Measurements from ENCODE around the gene USP25. TPM values are rescaled to one million over a fixed set of nuclear protein-coding genes. Genes with fewer than 3 reads are reported as not detected.
A peak's percentile ranks its signal among the peaks of the same experiment; 100 is the strongest.

USP25 gene
- total RNA-seq, 1 donor from 2014 or later: 62.1 TPM

DNA sequence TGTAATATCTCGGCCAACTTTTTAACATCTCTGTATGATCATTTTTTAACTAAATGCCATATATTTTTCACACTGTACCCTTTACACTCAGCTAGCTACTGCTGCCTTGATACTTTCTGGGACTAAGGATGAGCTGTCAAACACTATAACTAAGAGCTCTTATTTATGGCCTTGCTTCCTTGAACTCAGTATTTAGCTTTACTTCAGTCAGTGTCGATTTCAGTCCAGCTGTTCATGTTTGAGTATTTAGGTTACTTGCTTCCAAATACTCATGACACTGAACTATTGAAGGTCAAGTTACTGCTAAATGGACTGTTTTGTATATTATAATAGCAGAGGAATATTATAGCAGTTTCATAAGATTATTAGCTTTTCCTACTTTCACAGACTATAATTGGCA, 25.9 kb upstream of the USP25 start:
- Histone ChIP-seq H3K4me1 (ENCODE audit: control insufficient read depth in 3 of 3, insufficient read depth in 3 of 3, low read length in 3 of 3) (peaks cover 2 to 8% (median 6%) of the 10 kb centered on the region in 3 donors), H3K27me3 (ENCODE audit: control insufficient read depth in 3 of 3, insufficient read depth in 3 of 3, low read length in 3 of 3) (no peaks in the 10 kb centered on the region), H3K27ac (ENCODE audit: low read depth, low read length) (peak overlapping the region; percentile 52), H3K9me3 (ENCODE audit: control insufficient read depth in 3 of 3, low read length in 3 of 3) (no peaks in the 10 kb centered on the region), H3K36me3 (ENCODE audit: control insufficient read depth in 3 of 3, insufficient read depth in 3 of 3, low read length in 3 of 3) (no peaks in the 10 kb centered on the region), H3K4me3 (ENCODE audit: low read length in 3 of 3) (no peak overlapping the region), H3K9ac (ENCODE audit: low read depth in 1 of 3, low read length in 3 of 3) (no peak overlapping the region)

DNA sequence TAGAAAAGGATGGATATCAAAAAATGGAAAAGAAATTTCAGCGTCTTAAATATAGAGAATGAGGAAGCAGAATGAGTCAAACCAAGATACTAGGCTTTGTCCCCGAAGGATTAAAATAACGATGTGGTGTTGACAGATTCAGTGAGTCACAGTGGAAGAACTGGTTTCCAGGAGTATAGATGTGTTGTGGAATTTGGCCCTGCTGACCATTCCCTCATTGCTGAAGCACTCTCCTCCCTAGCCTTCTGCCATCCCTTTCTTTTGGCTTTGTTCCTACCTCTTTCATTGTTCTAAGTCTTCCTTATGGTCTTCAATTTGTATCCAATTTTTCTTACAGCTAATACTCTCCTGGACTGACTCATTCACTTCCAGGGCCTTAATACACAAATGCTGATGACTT, 23.1 kb upstream of the USP25 start:
- H3K4me3 ChIP-seq (ENCODE audit: low read length in 3 of 3): no peak overlapping the region
- peaks cover 2 to 8% (median 6%) of the 10 kb centered on the region in 3 donors for H3K4me1 ChIP-seq (ENCODE audit: control insufficient read depth in 3 of 3, insufficient read depth in 3 of 3, low read length in 3 of 3)
- no peaks in the 10 kb centered on the region for H3K9me3 ChIP-seq (ENCODE audit: control insufficient read depth in 3 of 3, low read length in 3 of 3)
- H3K27me3 ChIP-seq (ENCODE audit: control insufficient read depth in 3 of 3, insufficient read depth in 3 of 3, low read length in 3 of 3): no peaks in the 10 kb centered on the region
- H3K27ac ChIP-seq (ENCODE audit: low read depth, low read length): peak overlapping the region; percentile 15
- no peak overlapping the region for H3K9ac ChIP-seq (ENCODE audit: low read depth in 1 of 3, low read length in 3 of 3)
- no peaks in the 10 kb centered on the region for H3K36me3 ChIP-seq (ENCODE audit: control insufficient read depth in 3 of 3, insufficient read depth in 3 of 3, low read length in 3 of 3)

DNA sequence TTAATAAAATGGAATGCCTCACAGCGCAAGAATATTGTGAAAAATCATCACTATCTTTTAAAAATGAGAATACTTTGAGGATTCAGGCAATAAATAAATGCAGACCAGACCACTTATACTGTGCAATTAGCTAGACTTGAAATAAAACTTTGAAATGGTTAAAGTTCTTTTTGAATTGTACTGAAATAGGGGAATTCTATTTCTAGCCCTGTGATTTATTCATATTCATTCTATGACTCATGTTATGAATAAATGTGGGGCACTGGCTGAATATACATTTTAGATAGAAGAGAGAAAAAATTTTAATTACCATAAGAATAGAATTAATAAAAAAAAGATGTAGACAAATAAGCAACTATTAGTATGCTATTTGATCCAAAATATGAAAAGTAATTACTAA, 16.4 kb upstream of the USP25 start:
- H3K4me1 ChIP-seq (ENCODE audit: control insufficient read depth in 3 of 3, insufficient read depth in 3 of 3, low read length in 3 of 3): no peaks in the 10 kb centered on the region
- no peaks in the 10 kb centered on the region for H3K36me3 ChIP-seq (ENCODE audit: control insufficient read depth in 3 of 3, insufficient read depth in 3 of 3, low read length in 3 of 3)
- no peak overlapping the region for H3K27ac ChIP-seq (ENCODE audit: low read depth, low read length)
- no peak overlapping the region for H3K9ac ChIP-seq (ENCODE audit: low read depth in 1 of 3, low read length in 3 of 3)
- H3K9me3 ChIP-seq (ENCODE audit: control insufficient read depth in 3 of 3, low read length in 3 of 3): no peaks in the 10 kb centered on the region
- H3K4me3 ChIP-seq (ENCODE audit: low read length in 3 of 3): no peak overlapping the region
- H3K27me3 ChIP-seq (ENCODE audit: control insufficient read depth in 3 of 3, insufficient read depth in 3 of 3, low read length in 3 of 3): no peaks in the 10 kb centered on the region

DNA sequence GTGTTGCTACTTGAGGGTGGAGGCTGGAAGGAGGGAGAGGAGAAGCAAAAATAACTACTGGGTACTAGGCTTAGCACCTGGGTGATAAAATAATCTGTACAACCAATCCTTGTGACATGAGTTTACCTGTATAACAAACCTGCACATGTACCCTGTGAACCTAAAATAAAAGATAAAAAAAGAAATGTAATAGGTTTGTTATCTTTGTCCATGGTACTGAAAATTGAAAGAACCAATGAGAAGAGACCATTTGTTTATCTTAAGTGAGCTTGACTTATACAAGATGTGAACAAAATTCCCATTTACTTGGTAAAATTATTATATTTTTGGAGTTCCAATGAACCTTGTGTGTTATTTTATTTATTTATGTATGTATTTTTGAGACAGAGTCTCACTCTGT, 11.1 kb upstream of the USP25 start:
- no peaks in the 10 kb centered on the region for H3K4me1 ChIP-seq (ENCODE audit: control insufficient read depth in 3 of 3, insufficient read depth in 3 of 3, low read length in 3 of 3)
- no peaks in the 10 kb centered on the region for H3K27me3 ChIP-seq (ENCODE audit: control insufficient read depth in 3 of 3, insufficient read depth in 3 of 3, low read length in 3 of 3)
- no peak overlapping the region for H3K9ac ChIP-seq (ENCODE audit: low read depth in 1 of 3, low read length in 3 of 3)
- H3K4me3 ChIP-seq (ENCODE audit: low read length in 3 of 3): no peak overlapping the region
- H3K36me3 ChIP-seq (ENCODE audit: control insufficient read depth in 3 of 3, insufficient read depth in 3 of 3, low read length in 3 of 3): no peaks in the 10 kb centered on the region
- H3K9me3 ChIP-seq (ENCODE audit: control insufficient read depth in 3 of 3, low read length in 3 of 3): no peaks in the 10 kb centered on the region
- no peak overlapping the region for H3K27ac ChIP-seq (ENCODE audit: low read depth, low read length)

DNA sequence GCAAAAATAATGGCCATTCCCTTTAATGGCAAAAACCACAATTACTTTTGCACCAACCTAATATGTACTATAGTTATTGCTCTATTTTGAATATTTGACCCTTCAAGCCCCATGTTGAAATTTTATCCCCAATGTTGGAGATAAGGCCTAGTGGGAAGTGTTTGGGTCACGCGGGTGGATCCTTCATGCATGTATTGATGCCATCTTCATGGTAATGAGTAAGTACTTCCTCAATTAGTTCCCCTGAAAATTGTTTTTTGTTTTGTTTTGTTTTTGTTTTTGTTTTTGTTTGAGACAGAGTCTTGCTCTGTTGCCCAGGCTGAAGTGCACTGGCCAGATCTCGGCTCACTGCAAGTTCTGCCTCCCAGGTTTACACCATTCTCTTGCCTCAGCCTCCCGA, 9.8 kb upstream of the USP25 start:
- Histone ChIP-seq H3K9me3 (ENCODE audit: control insufficient read depth in 3 of 3, low read length in 3 of 3) (no peaks in the 10 kb centered on the region), H3K4me3 (ENCODE audit: low read length in 3 of 3) (no peak overlapping the region), H3K27ac (ENCODE audit: low read depth, low read length) (no peak overlapping the region), H3K9ac (ENCODE audit: low read depth in 1 of 3, low read length in 3 of 3) (no peak overlapping the region), H3K4me1 (ENCODE audit: control insufficient read depth in 3 of 3, insufficient read depth in 3 of 3, low read length in 3 of 3) (no peaks in the 10 kb centered on the region), H3K36me3 (ENCODE audit: control insufficient read depth in 3 of 3, insufficient read depth in 3 of 3, low read length in 3 of 3) (no peaks in the 10 kb centered on the region), H3K27me3 (ENCODE audit: control insufficient read depth in 3 of 3, insufficient read depth in 3 of 3, low read length in 3 of 3) (no peaks in the 10 kb centered on the region)

DNA sequence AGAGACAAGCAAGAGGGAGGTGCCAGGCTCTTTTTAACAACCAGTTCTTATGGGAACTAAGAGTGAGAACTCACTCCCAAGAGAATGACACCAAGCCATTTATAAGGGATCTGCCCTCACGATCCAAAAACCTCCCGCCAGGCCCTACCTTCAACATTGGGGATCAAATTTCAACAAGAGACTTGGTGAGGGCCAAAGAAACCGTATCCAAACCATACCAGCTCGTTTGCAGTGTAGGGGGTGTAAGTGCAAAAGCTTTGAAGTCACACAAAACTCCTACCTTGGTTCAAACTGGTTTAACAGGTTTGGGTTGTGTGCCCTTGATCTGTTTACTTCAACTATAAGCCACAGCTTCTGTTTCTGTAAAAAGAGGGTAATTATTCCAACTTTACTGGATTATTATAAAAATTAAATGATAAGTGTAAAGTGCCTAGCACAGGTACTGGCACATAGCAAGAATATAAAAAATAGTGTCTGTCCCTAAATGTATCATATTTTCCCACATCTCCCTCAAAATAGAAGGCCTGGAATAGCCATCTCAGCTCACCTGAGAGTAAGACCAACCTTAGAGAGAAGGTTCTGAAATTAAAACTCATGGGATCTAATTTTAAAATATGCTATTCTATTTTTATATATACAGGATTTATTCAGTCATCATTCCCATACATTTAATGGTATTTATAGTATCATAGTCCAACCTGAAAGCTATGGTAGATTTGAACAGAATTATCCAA, 7.0 kb upstream of the USP25 start:
- H3K27me3 ChIP-seq (ENCODE audit: control insufficient read depth in 3 of 3, insufficient read depth in 3 of 3, low read length in 3 of 3): no peaks in the 10 kb centered on the region
- H3K4me3 ChIP-seq (ENCODE audit: low read length in 3 of 3): no peak overlapping the region
- H3K9ac ChIP-seq (ENCODE audit: low read depth in 1 of 3, low read length in 3 of 3): no peak overlapping the region
- no peaks in the 10 kb centered on the region for H3K9me3 ChIP-seq (ENCODE audit: control insufficient read depth in 3 of 3, low read length in 3 of 3)
- no peak overlapping the region for H3K27ac ChIP-seq (ENCODE audit: low read depth, low read length)
- no peaks in the 10 kb centered on the region for H3K36me3 ChIP-seq (ENCODE audit: control insufficient read depth in 3 of 3, insufficient read depth in 3 of 3, low read length in 3 of 3)
- no peaks in the 10 kb centered on the region for H3K4me1 ChIP-seq (ENCODE audit: control insufficient read depth in 3 of 3, insufficient read depth in 3 of 3, low read length in 3 of 3)

DNA sequence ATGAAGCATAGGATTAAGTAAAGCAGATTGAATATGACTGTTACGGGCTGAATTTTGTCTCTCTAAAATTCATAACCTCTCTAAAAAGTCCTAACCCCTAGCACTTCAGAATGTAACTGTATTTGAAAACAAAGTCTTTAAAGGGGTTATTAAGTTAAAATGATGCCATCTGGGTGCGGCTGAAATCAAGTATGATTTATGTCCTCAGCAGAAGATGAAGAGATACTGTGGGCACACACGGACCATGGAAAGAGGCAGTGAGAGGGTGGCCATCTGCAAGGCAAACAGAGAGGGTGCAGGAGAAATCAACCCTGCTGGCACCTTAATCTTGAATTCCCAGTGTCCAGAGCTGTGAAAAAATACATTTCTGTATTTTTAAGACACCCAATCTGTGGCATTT, 3.8 kb upstream of the USP25 start:
- no peaks in the 10 kb centered on the region for H3K27me3 ChIP-seq (ENCODE audit: control insufficient read depth in 3 of 3, insufficient read depth in 3 of 3, low read length in 3 of 3)
- no peak overlapping the region for H3K4me3 ChIP-seq (ENCODE audit: low read length in 3 of 3)
- no peaks in the 10 kb centered on the region for H3K36me3 ChIP-seq (ENCODE audit: control insufficient read depth in 3 of 3, insufficient read depth in 3 of 3, low read length in 3 of 3)
- H3K4me1 ChIP-seq (ENCODE audit: control insufficient read depth in 3 of 3, insufficient read depth in 3 of 3, low read length in 3 of 3): peaks cover 3 to 6% (median 5%) of the 10 kb centered on the region in 3 donors
- H3K27ac ChIP-seq (ENCODE audit: low read depth, low read length): no peak overlapping the region
- H3K9me3 ChIP-seq (ENCODE audit: control insufficient read depth in 3 of 3, low read length in 3 of 3): no peaks in the 10 kb centered on the region
- H3K9ac ChIP-seq (ENCODE audit: low read depth in 1 of 3, low read length in 3 of 3): no peak overlapping the region

DNA sequence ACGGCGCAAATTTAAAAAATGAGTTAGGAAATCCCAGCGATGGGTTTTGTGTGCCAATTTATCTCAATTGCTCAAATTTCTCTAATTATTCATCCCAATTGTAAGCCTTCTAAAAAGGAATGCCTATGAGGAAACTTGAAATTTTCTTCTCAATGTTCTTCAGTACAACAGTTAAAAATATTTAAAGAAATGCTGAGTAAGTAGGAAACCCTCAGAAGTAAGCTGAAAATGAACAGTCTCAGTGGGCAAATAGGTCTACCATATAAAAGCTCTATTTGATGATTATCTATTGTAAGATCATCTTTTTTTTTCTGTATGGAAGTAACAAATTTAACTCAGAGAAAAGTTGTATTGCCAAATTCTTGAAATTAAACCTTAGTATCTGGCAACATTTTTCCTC, 1.7 kb upstream of the USP25 start:
- no peak overlapping the region for H3K4me3 ChIP-seq (ENCODE audit: low read length in 3 of 3)
- H3K36me3 ChIP-seq (ENCODE audit: control insufficient read depth in 3 of 3, insufficient read depth in 3 of 3, low read length in 3 of 3): no peaks in the 10 kb centered on the region
- H3K9me3 ChIP-seq (ENCODE audit: control insufficient read depth in 3 of 3, low read length in 3 of 3): no peaks in the 10 kb centered on the region
- H3K27ac ChIP-seq (ENCODE audit: low read depth, low read length): no peak overlapping the region
- no peak overlapping the region for H3K9ac ChIP-seq (ENCODE audit: low read depth in 1 of 3, low read length in 3 of 3)
- no peaks in the 10 kb centered on the region for H3K27me3 ChIP-seq (ENCODE audit: control insufficient read depth in 3 of 3, insufficient read depth in 3 of 3, low read length in 3 of 3)
- peaks cover 6 to 9% (median 7%) of the 10 kb centered on the region in 3 donors for H3K4me1 ChIP-seq (ENCODE audit: control insufficient read depth in 3 of 3, insufficient read depth in 3 of 3, low read length in 3 of 3)

DNA sequence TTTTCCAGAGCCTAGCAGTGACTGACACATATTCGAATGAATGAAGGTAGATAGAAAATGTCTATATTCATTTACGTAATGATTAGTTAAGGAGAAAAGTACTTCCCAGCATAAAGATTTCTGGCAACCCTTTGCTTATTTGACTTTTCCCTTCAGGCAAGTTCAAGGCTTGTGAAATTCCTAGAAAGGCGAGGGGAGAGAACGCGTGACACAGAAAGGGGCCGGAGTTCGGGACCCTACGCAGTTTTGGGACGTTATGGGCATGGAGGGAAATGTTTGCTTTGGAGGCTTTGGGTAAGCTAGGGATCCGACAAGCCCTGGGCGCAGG, 472 bp upstream of the USP25 start:
- H3K27ac ChIP-seq (ENCODE audit: low read depth, low read length): peak overlapping the region; percentile 73
- H3K4me1 ChIP-seq (ENCODE audit: control insufficient read depth in 3 of 3, insufficient read depth in 3 of 3, low read length in 3 of 3): peaks cover 6 to 14% (median 7%) of the 10 kb centered on the region in 3 donors
- peak overlapping the region; percentile 72 to 83 (median 82) for H3K4me3 ChIP-seq (ENCODE audit: low read length in 3 of 3)
- peak overlapping the region; percentile 80 to 87 (median 85) for H3K9ac ChIP-seq (ENCODE audit: low read depth in 1 of 3, low read length in 3 of 3)
- no peaks in the 10 kb centered on the region for H3K9me3 ChIP-seq (ENCODE audit: control insufficient read depth in 3 of 3, low read length in 3 of 3)
- no peaks in the 10 kb centered on the region for H3K27me3 ChIP-seq (ENCODE audit: control insufficient read depth in 3 of 3, insufficient read depth in 3 of 3, low read length in 3 of 3)
- no peaks in the 10 kb centered on the region for H3K36me3 ChIP-seq (ENCODE audit: control insufficient read depth in 3 of 3, insufficient read depth in 3 of 3, low read length in 3 of 3)

DNA sequence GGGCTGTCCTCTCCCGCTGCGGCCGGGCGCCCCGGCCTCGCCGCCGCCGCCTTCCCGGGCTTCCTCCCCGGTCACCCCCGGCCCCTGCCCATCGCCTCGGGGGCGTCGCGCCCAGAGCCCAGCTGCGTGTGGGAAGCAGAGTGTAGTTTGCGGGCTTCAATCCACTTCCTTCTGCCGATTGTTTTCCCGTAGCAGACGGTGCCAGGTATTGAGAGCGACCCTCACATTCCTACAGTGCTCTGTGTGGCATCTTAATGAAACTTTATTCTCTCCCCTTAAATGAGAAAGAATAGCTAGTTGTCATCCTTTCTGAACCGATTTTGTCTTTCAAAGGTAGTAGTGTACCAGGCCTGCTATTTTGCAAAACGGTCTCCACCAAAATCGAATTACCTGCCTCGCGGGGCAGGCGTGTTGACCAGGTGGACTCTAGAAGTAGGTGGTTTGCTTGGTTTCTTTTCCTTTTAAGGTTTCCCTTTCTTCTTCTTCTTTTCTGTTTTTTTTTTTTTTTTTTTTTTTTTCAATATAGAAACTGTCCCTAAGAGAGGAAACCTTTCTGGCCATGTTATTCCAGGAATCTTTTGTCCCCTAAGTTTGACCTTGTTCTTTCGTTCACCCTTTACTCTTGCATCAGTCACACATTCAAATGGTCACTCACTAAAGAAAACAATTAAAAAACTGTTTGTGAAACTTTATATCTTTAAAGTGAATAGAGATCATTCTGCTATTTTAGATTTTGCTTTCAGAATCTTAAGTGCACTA, 881 bp downstream of the USP25 start:
- Histone ChIP-seq H3K4me3 (ENCODE audit: low read length in 3 of 3) (peak overlapping the region; percentile 85 to 95 (median 89)), H3K27me3 (ENCODE audit: control insufficient read depth in 3 of 3, insufficient read depth in 3 of 3, low read length in 3 of 3) (no peaks in the 10 kb centered on the region), H3K27ac (ENCODE audit: low read depth, low read length) (peak overlapping the region; percentile 89), H3K36me3 (ENCODE audit: control insufficient read depth in 3 of 3, insufficient read depth in 3 of 3, low read length in 3 of 3) (no peaks in the 10 kb centered on the region), H3K4me1 (ENCODE audit: control insufficient read depth in 3 of 3, insufficient read depth in 3 of 3, low read length in 3 of 3) (peaks cover 7 to 14% (median 12%) of the 10 kb centered on the region in 3 donors), H3K9ac (ENCODE audit: low read depth in 1 of 3, low read length in 3 of 3) (peak overlapping the region; percentile 87 to 96 (median 95)), H3K9me3 (ENCODE audit: control insufficient read depth in 3 of 3, low read length in 3 of 3) (no peaks in the 10 kb centered on the region)

Data from skeletal muscle tissue (tissue), 4 donors.